Activated B cell treated with CpG ODN at 0.5 μM for 24 hours (primary cell): ENCODE measurements around the gene CHRM5. TPM values are rescaled to one million over a fixed set of nuclear protein-coding genes. Genes with fewer than 3 reads are reported as not detected.

Experiments
- ATAC-seq: fragments of 200-7000 bp; cut with Tn5 transposase; one replicate; pipeline ENCODE4 v1.10.0; 2021; ENCODE audit warnings: low read depth, mild to moderate bottlenecking, moderate library complexity
- CTCF ChIA-PET: fragments of 350-600 bp; sonication (Branson Sonifier 250); formaldehyde crosslinking; loops from one replicate; lab custom pipeline; 2021; ENCODE audit warnings: antibody characterized with exemption; lab: Charles Lee
- POLR2A ChIA-PET: fragments of 350-600 bp; sonication (Branson Sonifier 250); formaldehyde crosslinking; loops from one replicate; lab custom pipeline; 2021; ENCODE audit warnings: antibody characterized with exemption; lab: Charles Lee
- DNase-seq: peaks from one replicate; pipeline ENCODE4 v3.0.0; 2022
- H3K27ac Mint-ChIP-seq: one replicate; pipeline ENCODE4 v1.8.0; 2020; ENCODE audit warnings: mixed read lengths
- H3K27me3 Mint-ChIP-seq: one replicate; pipeline ENCODE4 v1.8.0; 2021; ENCODE audit warnings: mixed read lengths
- H3K36me3 Mint-ChIP-seq: one replicate; pipeline ENCODE4 v1.8.0; 2021; ENCODE audit warnings: low read depth, mixed read lengths
- H3K4me1 Mint-ChIP-seq: one replicate; pipeline ENCODE4 v1.8.0; 2021; ENCODE audit warnings: mixed read lengths
- H3K4me3 Mint-ChIP-seq: one replicate; pipeline ENCODE4 v1.8.0; 2020; ENCODE audit warnings: mild to moderate bottlenecking, mixed read lengths
- H3K9me3 Mint-ChIP-seq: one replicate; pipeline ENCODE4 v1.8.0; 2020; ENCODE audit warnings: mixed read lengths
- intact Hi-C: fragments of 100-400 bp; cut with micrococcal nuclease; formaldehyde crosslinking; loops from one replicate; pipeline ENCODE4 v1.15.1; 2024
- total RNA-seq: library from RNA; stranded (reverse); gene quantifications from 2 replicates; pipeline ENCODE4 v1.2.3, GENCODE V29; 2022
- TF ChIP-seq, protein P1 (sequence below): fragments of 200-600 bp; IDR thresholded peaks from one replicate; pipeline ENCODE4 v1.8.0; 2022; ENCODE audit warnings: antibody characterized with exemption, mild to moderate bottlenecking

Gene CHRM5
- total RNA-seq, 1 donor from 2014 or later = not detected

GRCh38 chr15:34064438-34064837 is 96.1 kb downstream of the CHRM5 start:
- peaks cover 4% of the 10 kb centered on the region for H3K4me1 Mint-ChIP-seq
- ATAC-seq (no peak), DNase-seq (no peak)
- CTCF ChIA-PET = interaction anchor here (4.4 kb wide), 1 partner anchor 146 kb away, joined by 53 read pairs; the partner anchor contains the start of gene KATNBL1
- H3K36me3 Mint-ChIP-seq = no peaks in the 10 kb centered on the region
- H3K4me3 Mint-ChIP-seq = no peak overlapping the region
- intact Hi-C loops = no loop called here
- no peaks in the 10 kb centered on the region for H3K9me3 Mint-ChIP-seq
- POLR2A ChIA-PET = no interaction called here
- H3K27me3 Mint-ChIP-seq = no peaks in the 10 kb centered on the region
- H3K27ac Mint-ChIP-seq = no peak overlapping the region
- TF ChIP-seq, protein P1, sequence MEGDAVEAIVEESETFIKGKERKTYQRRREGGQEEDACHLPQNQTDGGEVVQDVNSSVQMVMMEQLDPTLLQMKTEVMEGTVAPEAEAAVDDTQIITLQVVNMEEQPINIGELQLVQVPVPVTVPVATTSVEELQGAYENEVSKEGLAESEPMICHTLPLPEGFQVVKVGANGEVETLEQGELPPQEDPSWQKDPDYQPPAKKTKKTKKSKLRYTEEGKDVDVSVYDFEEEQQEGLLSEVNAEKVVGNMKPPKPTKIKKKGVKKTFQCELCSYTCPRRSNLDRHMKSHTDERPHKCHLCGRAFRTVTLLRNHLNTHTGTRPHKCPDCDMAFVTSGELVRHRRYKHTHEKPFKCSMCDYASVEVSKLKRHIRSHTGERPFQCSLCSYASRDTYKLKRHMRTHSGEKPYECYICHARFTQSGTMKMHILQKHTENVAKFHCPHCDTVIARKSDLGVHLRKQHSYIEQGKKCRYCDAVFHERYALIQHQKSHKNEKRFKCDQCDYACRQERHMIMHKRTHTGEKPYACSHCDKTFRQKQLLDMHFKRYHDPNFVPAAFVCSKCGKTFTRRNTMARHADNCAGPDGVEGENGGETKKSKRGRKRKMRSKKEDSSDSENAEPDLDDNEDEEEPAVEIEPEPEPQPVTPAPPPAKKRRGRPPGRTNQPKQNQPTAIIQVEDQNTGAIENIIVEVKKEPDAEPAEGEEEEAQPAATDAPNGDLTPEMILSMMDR = no peak

GRCh38 chr15:34065261-34065660 is 97.0 kb downstream of the CHRM5 start:
- no peaks in the 10 kb centered on the region for H3K27me3 Mint-ChIP-seq
- ChIA-PET CTCF (interaction anchor here (1.5 kb wide), 1 partner anchor 144 kb away, joined by 7 read pairs; the partner anchor contains the start of gene KATNBL1), POLR2A (no interaction called here)
- ATAC-seq (no peak), DNase-seq (no peak)
- peaks cover 4% of the 10 kb centered on the region for H3K4me1 Mint-ChIP-seq
- TF ChIP-seq, protein P1 = no peak
- H3K27ac Mint-ChIP-seq = no peak overlapping the region
- H3K9me3 Mint-ChIP-seq = no peaks in the 10 kb centered on the region
- no peak overlapping the region for H3K4me3 Mint-ChIP-seq
- intact Hi-C loops = no loop called here
- H3K36me3 Mint-ChIP-seq = no peaks in the 10 kb centered on the region

GRCh38 chr15:34065941-34066340 is 97.6 kb downstream of the CHRM5 start:
- ATAC-seq (no peak), DNase-seq (no peak)
- Mint-ChIP-seq H3K27me3 (no peaks in the 10 kb centered on the region), H3K36me3 (no peaks in the 10 kb centered on the region), H3K4me3 (no peak overlapping the region), H3K4me1 (peaks cover 4% of the 10 kb centered on the region), H3K27ac (no peak overlapping the region), H3K9me3 (no peaks in the 10 kb centered on the region)
- intact Hi-C loops = no loop called here
- CTCF ChIA-PET = interaction anchor here (1.5 kb wide), 1 partner anchor 143 kb away, joined by 7 read pairs; the partner anchor contains the start of gene KATNBL1
- TF ChIP-seq, protein P1 = no peak
- POLR2A ChIA-PET = no interaction called here

- no peaks in the 10 kb centered on the region for H3K9me3 Mint-ChIP-seq
- ATAC-seq (no peak), DNase-seq (no peak)
- H3K36me3 Mint-ChIP-seq = peaks cover 4% of the 10 kb centered on the region
- H3K4me1 Mint-ChIP-seq = no peaks in the 10 kb centered on the region
- no peak overlapping the region for H3K4me3 Mint-ChIP-seq
- CTCF ChIA-PET = no interaction called here
- H3K27me3 Mint-ChIP-seq = no peaks in the 10 kb centered on the region
- intact Hi-C loops = no loop called here
- POLR2A ChIA-PET = no interaction called here
- TF ChIP-seq, protein P1 = no peak
- H3K27ac Mint-ChIP-seq = no peak overlapping the region
Observed at GRCh38 chr15:34070003-34070402, 101.7 kb downstream of the CHRM5 start.

- ChIA-PET POLR2A (no interaction called here), CTCF (no interaction called here)
- Mint-ChIP-seq H3K27ac (no peak overlapping the region), H3K4me3 (no peak overlapping the region), H3K27me3 (no peaks in the 10 kb centered on the region), H3K9me3 (no peaks in the 10 kb centered on the region), H3K4me1 (no peaks in the 10 kb centered on the region), H3K36me3 (peaks cover 12% of the 10 kb centered on the region)
- intact Hi-C loops = no loop called here
- TF ChIP-seq, protein P1 = no peak
- no peak for ATAC-seq
- DNase-seq = no peak
Observed at GRCh38 chr15:34076785-34077184, 108.5 kb downstream of the CHRM5 start.
